Measurements from ENCODE around the gene DEF6.

The DEF6 gene

GRCh38 chr6:35292494-35292893 is 5.1 kb upstream of the DEF6 start:
- no peak for DNase-seq (ENCODE audit: extremely low spot score)
- ChIA-PET CTCF (interaction anchor here (1.2 kb wide), 1 partner anchor 10 kb away, joined by 3 read pairs; no protein-coding TSS in a partner anchor), POLR2A (no interaction called here)

GRCh38 chr6:35293681-35294080 is 3.9 kb upstream of the DEF6 start:
- ChIA-PET POLR2A (interaction anchor here (0.8 kb wide), 1 partner anchor 25 kb away, joined by 3 read pairs; no protein-coding TSS in a partner anchor), CTCF (interaction anchor here (0.7 to 1.5 kb wide), 7 partner anchors 8 to 191 kb away, joined by 3 to 7 read pairs (median 3); partner anchors contain the start of gene ZNF76)
- TF ChIP-seq LEF1 (IDR thresholded peaks at IDR 0.05; ENCODE audit: borderline replicate concordance) = no peak
- no peak for TF ChIP-seq CTBP1 (IDR thresholded peaks at IDR 0.05; ENCODE audit: borderline replicate concordance)
- no peak for TF ChIP-seq ELF4 (IDR thresholded peaks at IDR 0.05)
- TF ChIP-seq FOXK2 (IDR thresholded peaks at IDR 0.05) = no peak
- no peak for TF ChIP-seq NFRKB (IDR thresholded peaks at IDR 0.05)
- TF ChIP-seq L3MBTL2 (conservative IDR thresholded peaks at IDR 0.05) = no peak
- no peak for TF ChIP-seq PKNOX1 (IDR thresholded peaks at IDR 0.05)
- TF ChIP-seq ARNT (IDR thresholded peaks at IDR 0.05) = no peak
- TF ChIP-seq SP1 (IDR thresholded peaks at IDR 0.05) = no peak
- TF ChIP-seq TARDBP (IDR thresholded peaks at IDR 0.05) = no peak
- TF ChIP-seq FOXM1 (IDR thresholded peaks at IDR 0.05; ENCODE audit: borderline replicate concordance) = no peak
- TF ChIP-seq BHLHE40 (IDR thresholded peaks at IDR 0.05; ENCODE audit: borderline replicate concordance) = no peak
- no peak for TF ChIP-seq FOXA1 (IDR thresholded peaks at IDR 0.05)
- TF ChIP-seq ZNF384 (IDR thresholded peaks at IDR 0.05) = no peak
- TF ChIP-seq HDGF (IDR thresholded peaks at IDR 0.05; ENCODE audit: borderline replicate concordance) = no peak
- no peak for TF ChIP-seq SUZ12 (IDR thresholded peaks at IDR 0.05)
- no peak for DNase-seq (ENCODE audit: extremely low spot score)

More at GRCh38 chr6:35292494-35292893, 5.1 kb upstream of the DEF6 start:
- no peak for TF ChIP-seq ZNF384 (IDR thresholded peaks at IDR 0.05)
- no peak for TF ChIP-seq FOXM1 (IDR thresholded peaks at IDR 0.05; ENCODE audit: borderline replicate concordance)
- TF ChIP-seq TARDBP (IDR thresholded peaks at IDR 0.05) = no peak
- TF ChIP-seq HDGF (IDR thresholded peaks at IDR 0.05; ENCODE audit: borderline replicate concordance) = no peak
- no peak for TF ChIP-seq L3MBTL2 (conservative IDR thresholded peaks at IDR 0.05)

- CTCF ChIA-PET = interaction anchor here (0.9 to 1.5 kb wide), 4 partner anchors 9 to 54 kb away, joined by 3 to 7 read pairs (median 4); partner anchors contain the start of gene ZNF76
- TF ChIP-seq LEF1 (IDR thresholded peaks at IDR 0.05; ENCODE audit: borderline replicate concordance) (no peak), FOXK2 (IDR thresholded peaks at IDR 0.05) (no peak), CTBP1 (IDR thresholded peaks at IDR 0.05; ENCODE audit: borderline replicate concordance) (peak; percentile 43; the same call in 1 of the 2 replicates)
- peak; percentile 70 for DNase-seq (ENCODE audit: extremely low spot score)
- POLR2A ChIA-PET = no interaction called here
These were observed 3.2 kb upstream of the DEF6 start for GRCh38 chr6:35294308-35294945.

GRCh38 chr6:35295036-35295435 is 2.6 kb upstream of the DEF6 start:
- ChIA-PET CTCF (interaction anchor here (0.7 to 1.2 kb wide), 3 partner anchors 10 to 47 kb away, joined by 3 to 7 read pairs (median 3); partner anchors contain the start of gene PPARD), POLR2A (no interaction called here)
- no peak for DNase-seq (ENCODE audit: extremely low spot score)
- TF ChIP-seq SP1 (IDR thresholded peaks at IDR 0.05) (no peak), HDGF (IDR thresholded peaks at IDR 0.05; ENCODE audit: borderline replicate concordance) (no peak)

GRCh38 chr6:35295521-35296315 is 1.9 kb upstream of the DEF6 start:
- ChIA-PET CTCF (interaction anchor here (0.6 to 3.4 kb wide), 10 partner anchors 10 to 154 kb away, joined by 3 to 13 read pairs (median 3); partner anchors contain the start of genes PPARD and ZNF76), POLR2A (interaction anchor here (1.0 to 1.4 kb wide), 2 partner anchors 22 to 36 kb away, joined by 3 to 6 read pairs; partner anchors contain the start of gene ZNF76)
- TF ChIP-seq ARNT (IDR thresholded peaks at IDR 0.05) (no peak), PKNOX1 (IDR thresholded peaks at IDR 0.05) (no peak), NFRKB (IDR thresholded peaks at IDR 0.05) (no peak), CTBP1 (IDR thresholded peaks at IDR 0.05; ENCODE audit: borderline replicate concordance) (no peak), HDGF (IDR thresholded peaks at IDR 0.05; ENCODE audit: borderline replicate concordance) (no peak), L3MBTL2 (conservative IDR thresholded peaks at IDR 0.05) (no peak), FOXA1 (IDR thresholded peaks at IDR 0.05) (no peak), ELF4 (IDR thresholded peaks at IDR 0.05) (no peak), SUZ12 (IDR thresholded peaks at IDR 0.05) (no peak), BHLHE40 (IDR thresholded peaks at IDR 0.05; ENCODE audit: borderline replicate concordance) (no peak), TARDBP (IDR thresholded peaks at IDR 0.05) (no peak), FOXK2 (IDR thresholded peaks at IDR 0.05) (no peak), ZNF384 (IDR thresholded peaks at IDR 0.05) (no peak), LEF1 (IDR thresholded peaks at IDR 0.05; ENCODE audit: borderline replicate concordance) (no peak), FOXM1 (IDR thresholded peaks at IDR 0.05; ENCODE audit: borderline replicate concordance) (no peak), SP1 (IDR thresholded peaks at IDR 0.05) (no peak)
- no peak for DNase-seq (ENCODE audit: extremely low spot score)

- ChIA-PET CTCF (interaction anchor here (0.6 to 3.4 kb wide), 9 partner anchors 8 to 171 kb away, joined by 3 to 13 read pairs (median 3); partner anchors contain the start of genes RPL10A and ZNF76), POLR2A (interaction anchor here (0.8 to 1.4 kb wide), 5 partner anchors 21 to 153 kb away, joined by 3 to 6 read pairs (median 3); partner anchors contain the start of gene ZNF76)
- no peak for DNase-seq (ENCODE audit: extremely low spot score)
- TF ChIP-seq LEF1 (IDR thresholded peaks at IDR 0.05; ENCODE audit: borderline replicate concordance) (no peak), NFRKB (IDR thresholded peaks at IDR 0.05) (no peak), TARDBP (IDR thresholded peaks at IDR 0.05) (no peak), ZNF384 (IDR thresholded peaks at IDR 0.05) (no peak), SP1 (IDR thresholded peaks at IDR 0.05) (no peak), FOXK2 (IDR thresholded peaks at IDR 0.05) (no peak), ELF4 (IDR thresholded peaks at IDR 0.05) (no peak), CTBP1 (IDR thresholded peaks at IDR 0.05; ENCODE audit: borderline replicate concordance) (no peak), HDGF (IDR thresholded peaks at IDR 0.05; ENCODE audit: borderline replicate concordance) (no peak), FOXA1 (IDR thresholded peaks at IDR 0.05) (no peak), BHLHE40 (IDR thresholded peaks at IDR 0.05; ENCODE audit: borderline replicate concordance) (no peak), FOXM1 (IDR thresholded peaks at IDR 0.05; ENCODE audit: borderline replicate concordance) (no peak), L3MBTL2 (conservative IDR thresholded peaks at IDR 0.05) (no peak), PKNOX1 (IDR thresholded peaks at IDR 0.05) (no peak), ARNT (IDR thresholded peaks at IDR 0.05) (no peak)
These were observed 552 bp upstream of the DEF6 start for GRCh38 chr6:35296931-35297600.
